ENCODE data around the gene BRD4.

Gene BRD4

GRCh38 chr19:15252398-15253018 is 79.8 kb downstream of the BRD4 start:
- no peak overlapping the region for H3K4me3 ChIP-seq (ENCODE audit: low read length)
- H3K27ac ChIP-seq (ENCODE audit: low read depth, low read length) = peak overlapping the region; percentile 65
- H3K36me3 ChIP-seq (ENCODE audit: control insufficient read depth, insufficient read depth, low read length) = peaks cover 48% of the 10 kb centered on the region
- no peaks in the 10 kb centered on the region for H3K27me3 ChIP-seq (ENCODE audit: control insufficient read depth, insufficient read depth, low read length)
- peak overlapping the region; percentile 12 for H3K9ac ChIP-seq (ENCODE audit: low read length)
- peaks cover 39% of the 10 kb centered on the region for H3K4me1 ChIP-seq (ENCODE audit: control insufficient read depth, insufficient read depth, low read length)

- H3K27ac ChIP-seq (ENCODE audit: low read depth, low read length) = peak overlapping the region; percentile 65
- H3K4me3 ChIP-seq (ENCODE audit: low read length) = no peak overlapping the region
- H3K27me3 ChIP-seq (ENCODE audit: control insufficient read depth, insufficient read depth, low read length) = no peaks in the 10 kb centered on the region
- peak overlapping the region; percentile 12 for H3K9ac ChIP-seq (ENCODE audit: low read length)
- peaks cover 42% of the 10 kb centered on the region for H3K36me3 ChIP-seq (ENCODE audit: control insufficient read depth, insufficient read depth, low read length)
- H3K4me1 ChIP-seq (ENCODE audit: control insufficient read depth, insufficient read depth, low read length) = peaks cover 39% of the 10 kb centered on the region
These were observed 80.5 kb downstream of the BRD4 start for GRCh38 chr19:15251749-15252397.

DNA sequence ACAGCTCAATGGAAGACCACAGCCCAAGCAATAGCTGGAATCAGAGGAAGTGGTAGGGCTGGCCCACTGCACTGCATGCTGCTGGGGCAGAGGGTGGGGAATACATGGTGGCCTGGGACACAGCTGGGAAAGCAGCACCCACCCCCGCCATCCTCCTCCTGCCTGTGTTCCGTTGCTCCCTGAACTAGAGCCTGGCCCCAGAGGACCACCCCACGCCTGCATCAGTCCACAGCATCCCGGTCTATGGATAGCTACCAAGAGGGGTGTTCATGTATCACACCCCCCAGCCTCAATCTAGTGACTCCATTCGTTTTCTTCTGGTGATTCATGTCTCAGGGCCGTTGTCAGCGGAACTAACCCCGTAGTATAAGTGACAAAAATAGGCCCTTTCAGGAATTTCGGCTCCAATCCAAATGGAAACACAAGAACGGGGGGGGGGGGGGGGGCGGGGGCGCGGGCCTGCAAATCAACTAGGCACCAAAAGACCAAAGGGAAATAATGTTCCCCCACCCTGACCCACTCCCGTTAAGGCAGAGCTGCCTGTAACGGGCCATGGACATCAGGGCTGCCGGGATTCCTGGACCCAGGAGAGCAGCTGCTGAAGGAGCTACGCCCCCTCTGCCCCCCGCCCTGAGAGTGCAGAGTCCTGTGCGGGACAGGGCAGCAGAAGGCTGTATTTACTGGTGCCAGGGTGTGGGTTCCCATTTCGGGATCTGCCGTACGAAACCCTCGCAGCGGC is 81.2 kb downstream of the BRD4 start:
- H3K27ac ChIP-seq (ENCODE audit: low read depth, low read length) = peak overlapping the region; percentile 65
- H3K36me3 ChIP-seq (ENCODE audit: control insufficient read depth, insufficient read depth, low read length) = peaks cover 38% of the 10 kb centered on the region
- peaks cover 39% of the 10 kb centered on the region for H3K4me1 ChIP-seq (ENCODE audit: control insufficient read depth, insufficient read depth, low read length)
- H3K9ac ChIP-seq (ENCODE audit: low read length) = no peak overlapping the region
- no peaks in the 10 kb centered on the region for H3K27me3 ChIP-seq (ENCODE audit: control insufficient read depth, insufficient read depth, low read length)
- H3K4me3 ChIP-seq (ENCODE audit: low read length) = no peak overlapping the region

DNA sequence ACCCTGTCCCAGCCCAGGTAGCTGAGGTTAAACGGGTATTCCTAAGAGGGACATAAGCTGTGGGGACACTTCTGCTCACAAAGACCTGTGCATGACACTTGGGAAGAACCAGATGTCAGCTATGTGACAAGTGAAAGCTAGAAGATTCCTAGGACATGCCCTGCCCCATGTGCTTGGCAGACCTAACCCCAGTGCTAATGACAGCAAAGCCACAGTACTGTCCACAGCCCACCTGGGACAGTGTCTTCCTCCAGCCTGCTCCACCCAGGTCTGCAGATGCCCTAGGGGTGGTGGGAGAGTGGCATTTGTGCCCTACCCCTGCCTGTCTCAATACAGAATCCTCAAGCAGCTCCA is 81.7 kb downstream of the BRD4 start:
- Histone ChIP-seq H3K4me3 (ENCODE audit: low read length) (peak overlapping the region; percentile 18), H3K27ac (ENCODE audit: low read depth, low read length) (peak overlapping the region; percentile 62), H3K4me1 (ENCODE audit: control insufficient read depth, insufficient read depth, low read length) (peaks cover 39% of the 10 kb centered on the region), H3K36me3 (ENCODE audit: control insufficient read depth, insufficient read depth, low read length) (peaks cover 36% of the 10 kb centered on the region), H3K27me3 (ENCODE audit: control insufficient read depth, insufficient read depth, low read length) (no peaks in the 10 kb centered on the region), H3K9ac (ENCODE audit: low read length) (no peak overlapping the region)

- Histone ChIP-seq H3K9ac (ENCODE audit: low read length) (no peak overlapping the region), H3K4me3 (ENCODE audit: low read length) (peak overlapping the region; percentile 22), H3K27ac (ENCODE audit: low read depth, low read length) (peak overlapping the region; percentile 62), H3K27me3 (ENCODE audit: control insufficient read depth, insufficient read depth, low read length) (no peaks in the 10 kb centered on the region), H3K4me1 (ENCODE audit: control insufficient read depth, insufficient read depth, low read length) (peaks cover 39% of the 10 kb centered on the region), H3K36me3 (ENCODE audit: control insufficient read depth, insufficient read depth, low read length) (peaks cover 37% of the 10 kb centered on the region)
These were observed 82.2 kb downstream of the BRD4 start for GRCh38 chr19:15249972-15250639.

GRCh38 chr19:15249528-15249874 is 82.8 kb downstream of the BRD4 start:
- Histone ChIP-seq H3K4me1 (ENCODE audit: control insufficient read depth, insufficient read depth, low read length) (peaks cover 39% of the 10 kb centered on the region), H3K27ac (ENCODE audit: low read depth, low read length) (peak overlapping the region; percentile 62), H3K36me3 (ENCODE audit: control insufficient read depth, insufficient read depth, low read length) (peaks cover 33% of the 10 kb centered on the region), H3K4me3 (ENCODE audit: low read length) (peak overlapping the region; percentile 1), H3K9ac (ENCODE audit: low read length) (no peak overlapping the region), H3K27me3 (ENCODE audit: control insufficient read depth, insufficient read depth, low read length) (no peaks in the 10 kb centered on the region)

DNA sequence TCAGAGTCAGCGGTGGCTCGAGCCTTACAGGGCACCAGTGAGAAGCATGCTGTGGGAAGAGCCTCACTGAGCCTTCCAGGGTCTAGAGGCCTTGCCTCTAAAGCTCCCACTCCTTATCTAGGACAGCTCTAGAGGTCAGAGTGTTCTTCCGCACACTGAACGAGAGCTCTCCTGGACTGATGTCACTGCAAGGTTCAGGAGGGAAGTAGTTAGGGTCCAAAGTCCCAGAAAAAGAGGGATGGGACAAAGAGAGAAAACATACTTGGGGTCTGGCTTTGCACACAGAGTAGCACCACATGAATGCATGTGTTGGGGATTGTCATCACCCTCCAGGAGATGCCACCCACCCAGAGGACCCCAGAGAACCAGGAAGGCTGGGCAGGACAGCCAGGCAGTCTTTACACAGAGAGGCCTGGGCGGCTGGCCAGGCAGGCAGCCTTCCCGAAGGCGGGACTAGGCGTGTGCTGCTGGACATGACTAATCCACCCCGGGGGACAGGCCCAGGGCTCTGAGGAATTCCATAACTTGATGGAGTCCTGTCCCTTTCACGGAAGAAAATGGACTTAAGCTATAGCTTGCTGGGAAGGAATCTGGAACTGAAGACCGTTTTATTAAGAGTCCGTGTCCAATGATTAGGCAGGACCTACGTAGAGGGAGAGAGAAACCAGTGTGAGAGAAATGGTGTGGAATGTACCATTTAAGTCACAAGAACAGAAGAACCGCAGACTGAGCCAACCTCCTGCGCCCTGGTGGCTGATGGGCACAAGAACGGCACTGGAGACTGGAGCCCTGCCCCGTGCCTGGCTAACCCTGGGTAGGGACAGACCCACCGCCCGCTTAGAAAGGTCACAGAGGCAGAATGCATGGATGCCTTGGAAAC is 83.5 kb downstream of the BRD4 start:
- Histone ChIP-seq H3K27ac (ENCODE audit: low read depth, low read length) (peak overlapping the region; percentile 62), H3K27me3 (ENCODE audit: control insufficient read depth, insufficient read depth, low read length) (no peaks in the 10 kb centered on the region), H3K9ac (ENCODE audit: low read length) (no peak overlapping the region), H3K4me3 (ENCODE audit: low read length) (peak overlapping the region; percentile 1), H3K4me1 (ENCODE audit: control insufficient read depth, insufficient read depth, low read length) (peaks cover 39% of the 10 kb centered on the region), H3K36me3 (ENCODE audit: control insufficient read depth, insufficient read depth, low read length) (peaks cover 30% of the 10 kb centered on the region)

DNA sequence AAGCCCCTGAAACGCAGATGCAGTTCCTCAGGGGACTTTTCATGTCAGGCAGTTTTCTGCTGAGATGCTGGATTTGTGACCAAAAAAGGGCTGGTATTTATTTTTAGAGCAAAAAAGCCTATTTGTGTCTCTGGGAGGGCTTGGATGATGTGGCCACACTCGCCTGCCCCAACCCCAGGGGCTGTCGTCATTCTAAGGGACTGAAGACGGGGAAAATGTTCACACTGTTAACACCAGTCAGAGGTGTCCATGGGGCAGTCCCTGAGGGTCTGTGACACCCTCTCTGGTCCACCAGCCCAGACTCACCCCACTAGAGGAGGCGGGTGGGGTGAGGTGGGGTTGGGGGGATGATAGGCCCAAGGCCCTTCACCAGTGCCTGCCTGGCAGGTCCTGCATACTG is 84.2 kb downstream of the BRD4 start:
- Histone ChIP-seq H3K27ac (ENCODE audit: low read depth, low read length) (peak overlapping the region; percentile 62), H3K9ac (ENCODE audit: low read length) (no peak overlapping the region), H3K4me3 (ENCODE audit: low read length) (no peak overlapping the region), H3K27me3 (ENCODE audit: control insufficient read depth, insufficient read depth, low read length) (no peaks in the 10 kb centered on the region), H3K36me3 (ENCODE audit: control insufficient read depth, insufficient read depth, low read length) (peaks cover 24% of the 10 kb centered on the region), H3K4me1 (ENCODE audit: control insufficient read depth, insufficient read depth, low read length) (peaks cover 39% of the 10 kb centered on the region)

- H3K4me3 ChIP-seq (ENCODE audit: low read length) = no peak overlapping the region
- H3K36me3 ChIP-seq (ENCODE audit: control insufficient read depth, insufficient read depth, low read length) = peaks cover 24% of the 10 kb centered on the region
- peaks cover 35% of the 10 kb centered on the region for H3K4me1 ChIP-seq (ENCODE audit: control insufficient read depth, insufficient read depth, low read length)
- no peaks in the 10 kb centered on the region for H3K27me3 ChIP-seq (ENCODE audit: control insufficient read depth, insufficient read depth, low read length)
- no peak overlapping the region for H3K9ac ChIP-seq (ENCODE audit: low read length)
- H3K27ac ChIP-seq (ENCODE audit: low read depth, low read length) = peak overlapping the region; percentile 21
These were observed 85.0 kb downstream of the BRD4 start for GRCh38 chr19:15247107-15248014.

DNA sequence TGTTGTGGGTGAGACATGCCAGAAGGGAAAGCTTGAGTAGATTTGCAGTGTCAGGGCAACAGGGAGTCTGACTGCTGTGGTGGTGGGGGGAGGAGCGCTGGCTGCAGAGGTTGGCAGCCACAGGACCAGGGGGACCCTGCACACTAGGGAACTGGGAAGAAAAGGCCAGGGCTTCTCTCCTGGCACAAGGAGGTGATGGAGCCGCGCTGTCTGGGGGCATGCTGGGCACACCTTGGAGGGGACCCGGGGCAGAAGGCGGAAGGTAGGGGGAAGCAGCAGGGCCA is 86.2 kb downstream of the BRD4 start:
- no peaks in the 10 kb centered on the region for H3K27me3 ChIP-seq (ENCODE audit: control insufficient read depth, insufficient read depth, low read length)
- H3K4me1 ChIP-seq (ENCODE audit: control insufficient read depth, insufficient read depth, low read length) = peaks cover 29% of the 10 kb centered on the region
- H3K27ac ChIP-seq (ENCODE audit: low read depth, low read length) = no peak overlapping the region
- H3K9ac ChIP-seq (ENCODE audit: low read length) = no peak overlapping the region
- H3K36me3 ChIP-seq (ENCODE audit: control insufficient read depth, insufficient read depth, low read length) = peaks cover 28% of the 10 kb centered on the region
- no peak overlapping the region for H3K4me3 ChIP-seq (ENCODE audit: low read length)

DNA sequence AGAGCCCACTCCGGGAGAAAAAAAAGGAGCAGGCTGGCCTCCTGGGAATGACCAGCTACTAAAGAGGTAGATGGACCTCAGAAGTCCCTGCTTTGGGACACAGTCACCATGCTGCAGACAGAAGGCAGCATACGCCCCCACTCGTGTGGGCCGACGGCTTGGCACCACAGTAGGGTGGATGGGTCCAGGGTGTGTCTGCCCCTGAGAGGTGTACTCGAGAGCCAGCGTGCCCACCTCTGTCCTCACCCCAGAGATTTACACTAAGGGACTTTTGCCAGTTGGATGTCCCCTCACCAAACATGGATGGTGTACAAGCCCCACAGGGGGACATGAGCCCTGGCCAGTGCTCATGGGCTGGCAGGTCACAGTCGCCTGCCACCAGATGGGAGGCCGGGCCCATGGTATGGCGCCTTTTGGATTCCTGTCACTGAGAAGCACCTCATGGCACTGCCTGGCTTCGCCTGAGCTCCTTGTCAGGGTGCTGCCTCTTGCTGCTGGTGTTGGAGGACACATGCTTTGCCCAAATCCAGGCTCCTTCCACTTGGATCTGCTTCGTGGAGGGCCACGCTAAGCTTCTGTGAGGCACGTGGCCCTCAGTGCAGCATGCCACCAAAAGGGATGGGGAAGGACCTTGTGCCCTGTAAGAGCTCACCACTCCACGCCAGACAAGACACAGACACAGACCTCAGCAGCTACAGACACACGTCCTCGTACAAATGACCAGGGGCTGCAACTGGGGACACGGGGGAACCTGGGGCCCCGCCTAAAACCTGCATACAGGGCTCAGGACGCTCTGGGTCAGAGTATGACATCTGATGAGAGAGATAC is 86.8 kb downstream of the BRD4 start:
- Histone ChIP-seq H3K9ac (ENCODE audit: low read length) (no peak overlapping the region), H3K27ac (ENCODE audit: low read depth, low read length) (no peak overlapping the region), H3K36me3 (ENCODE audit: control insufficient read depth, insufficient read depth, low read length) (peaks cover 28% of the 10 kb centered on the region), H3K4me1 (ENCODE audit: control insufficient read depth, insufficient read depth, low read length) (peaks cover 23% of the 10 kb centered on the region), H3K4me3 (ENCODE audit: low read length) (no peak overlapping the region), H3K27me3 (ENCODE audit: control insufficient read depth, insufficient read depth, low read length) (no peaks in the 10 kb centered on the region)
